Measurements from ENCODE around the gene CBX6.

CBX6 gene

DNA sequence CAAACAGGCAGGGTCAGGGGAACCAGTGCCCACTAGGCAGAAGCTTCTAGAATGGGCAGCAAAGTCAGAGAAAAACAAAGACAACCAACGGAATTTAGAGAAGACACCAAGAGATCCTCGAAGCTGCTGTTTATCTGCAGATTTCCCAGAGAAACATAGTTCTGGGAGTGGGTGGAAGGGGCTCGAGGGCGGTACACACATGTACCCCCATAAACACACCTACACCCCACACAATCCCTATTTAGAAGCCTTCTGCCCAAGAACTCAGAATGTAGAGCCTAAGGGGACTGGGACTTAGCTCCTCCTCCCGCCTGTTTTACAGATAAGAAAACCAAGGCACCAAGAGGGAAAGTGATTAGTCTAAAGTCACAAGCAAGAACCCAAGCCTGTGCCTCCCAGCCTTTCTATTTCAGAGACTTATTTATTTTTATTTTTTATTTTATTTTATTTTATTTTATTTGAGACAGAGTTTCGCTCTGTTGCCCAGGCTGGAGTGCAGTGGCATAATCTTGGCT lies 34.5 kb downstream of the CBX6 start:
- no peak for DNase-seq

DNA sequence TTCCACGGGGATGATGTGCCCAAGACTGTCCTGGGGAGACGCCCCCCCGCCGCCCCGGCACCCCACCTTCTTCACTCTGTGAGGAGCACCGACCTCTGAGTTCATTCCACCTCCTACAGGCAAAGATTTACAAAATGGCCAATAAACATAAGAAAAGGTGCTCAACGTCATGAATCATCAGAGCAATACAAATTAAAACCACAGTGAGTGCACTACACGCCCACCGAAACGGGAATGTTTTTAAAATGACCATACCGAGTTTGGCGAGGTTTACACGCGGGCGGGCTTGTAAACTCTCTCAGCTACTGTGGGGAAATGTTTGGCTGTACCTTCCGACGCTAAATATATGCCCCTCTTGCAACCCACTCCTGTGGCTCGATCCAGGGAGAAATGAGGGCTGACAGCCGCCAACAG lies 36.1 kb downstream of the CBX6 start:
- DNase-seq = no peak

DNA sequence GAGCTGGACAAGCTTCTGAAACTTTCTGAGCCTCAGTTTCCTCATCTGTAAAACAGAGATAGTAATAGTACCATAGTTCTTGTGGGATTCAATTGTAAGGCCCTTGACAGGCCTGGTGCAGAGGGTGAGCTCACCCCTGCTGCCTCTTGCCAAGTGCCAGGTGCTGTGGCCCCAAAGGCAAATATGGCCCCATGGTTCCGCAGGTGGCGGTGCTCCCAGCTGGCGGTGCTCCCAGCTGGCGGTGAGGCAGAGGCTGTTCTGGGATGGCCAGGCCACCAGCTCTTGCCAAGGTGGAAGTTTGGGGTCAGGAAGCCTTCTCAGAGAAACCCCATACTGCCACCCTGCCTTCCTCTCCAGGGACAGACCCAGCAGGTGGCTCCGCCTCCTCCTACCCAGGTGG lies 37.0 kb downstream of the CBX6 start:
- no peak for DNase-seq

DNA sequence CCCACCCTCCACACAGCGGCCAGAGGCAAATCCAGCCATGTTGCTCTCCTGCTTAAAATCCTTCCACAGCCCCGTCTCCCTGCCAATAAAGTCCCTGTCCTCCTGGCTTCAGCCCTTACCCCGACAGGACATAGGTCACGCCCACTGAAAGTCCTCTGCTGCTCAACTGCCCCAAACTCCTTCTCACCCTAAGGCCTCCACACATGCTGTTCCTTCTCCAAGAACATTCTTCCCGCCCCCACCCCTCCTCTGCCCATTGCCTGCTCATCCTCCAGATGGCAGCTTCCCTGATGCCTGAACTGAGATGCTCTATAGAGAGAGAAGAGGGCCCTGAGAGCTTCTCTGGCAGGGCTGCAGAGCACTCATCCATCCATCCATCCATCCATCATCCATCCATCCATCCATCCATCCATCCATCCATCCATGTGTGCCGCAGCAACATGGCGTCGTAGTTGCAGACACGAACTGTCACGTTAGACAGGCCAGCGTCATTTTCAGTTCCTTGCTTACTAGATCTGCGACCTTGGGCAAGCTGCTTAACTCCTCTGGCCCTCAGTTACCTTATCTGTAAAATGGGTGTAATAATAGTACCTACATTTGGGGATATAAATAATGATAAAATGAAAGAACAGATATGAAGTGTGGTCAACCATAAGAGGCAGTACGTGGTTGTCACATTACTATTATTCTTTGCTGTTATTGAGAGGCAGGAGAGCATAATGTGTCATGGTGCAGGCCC lies 37.6 kb downstream of the CBX6 start:
- DNase-seq = no peak

DNA sequence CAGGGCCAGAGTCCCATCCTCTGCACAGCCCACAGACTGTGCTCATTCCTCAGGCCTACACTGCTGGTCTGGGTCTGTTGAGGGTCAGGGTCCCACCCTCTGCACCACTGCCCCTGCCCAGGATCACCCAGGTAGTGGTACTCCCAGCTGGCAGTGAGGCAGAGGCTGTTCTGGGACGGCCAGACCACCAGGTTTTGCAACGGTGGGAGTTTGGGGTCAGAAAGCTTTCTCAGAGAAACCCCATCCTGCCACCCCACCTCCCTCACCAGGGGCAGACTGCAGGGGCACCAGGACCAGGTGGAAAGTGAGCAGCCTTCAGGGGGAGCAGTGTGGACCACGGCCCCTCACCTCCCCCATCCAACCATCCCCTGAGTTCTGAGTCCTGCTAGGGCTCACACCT lies 39.0 kb downstream of the CBX6 start:
- DNase-seq = no peak

DNA sequence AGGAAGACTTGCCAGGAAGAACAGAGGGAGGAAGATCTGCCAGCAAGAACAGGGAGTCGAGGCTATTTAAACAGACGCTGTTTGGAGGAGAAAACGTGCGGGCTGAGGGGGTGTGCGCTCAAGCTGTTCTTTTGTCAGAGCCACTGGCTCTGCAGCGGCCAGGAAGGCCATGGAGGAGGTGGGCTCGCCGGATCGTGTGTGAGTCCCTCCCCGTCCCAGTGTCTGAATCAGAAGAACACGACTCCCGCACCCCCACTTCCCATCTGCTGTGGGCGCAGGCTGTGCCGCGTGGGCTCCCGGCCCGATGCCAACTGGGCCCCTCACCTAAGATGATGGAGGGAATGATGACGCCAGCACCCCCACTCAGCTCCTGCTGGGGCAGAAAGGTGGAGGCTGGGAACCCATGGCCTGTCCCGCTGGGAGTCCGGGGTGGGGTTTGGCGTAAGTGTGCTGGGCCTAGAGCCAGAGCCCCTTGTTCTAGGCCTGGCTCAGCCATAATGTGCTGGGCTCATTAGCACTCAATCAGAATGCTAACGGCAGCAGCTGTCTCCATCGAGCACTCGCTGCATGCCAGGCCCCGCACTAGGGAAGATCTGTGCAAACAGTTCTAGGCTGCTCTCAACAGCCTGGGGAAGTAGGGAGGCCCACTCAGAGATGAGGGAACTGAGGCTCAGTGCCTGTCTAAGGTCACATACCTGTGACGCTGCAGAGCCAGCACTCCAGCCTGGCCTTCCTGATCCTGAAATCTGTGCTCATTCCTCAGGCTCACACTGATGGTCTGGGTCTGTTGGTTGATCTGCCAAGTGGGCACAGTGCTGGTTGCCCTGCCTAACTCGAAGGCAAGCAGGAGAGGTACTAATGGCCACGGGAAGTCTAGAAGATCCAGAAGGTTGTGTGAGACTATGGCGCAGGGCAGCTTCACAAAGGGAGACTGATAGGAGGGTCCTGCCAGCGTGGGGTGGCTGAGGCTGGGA lies 39.7 kb downstream of the CBX6 start:
- no peak for DNase-seq

DNA sequence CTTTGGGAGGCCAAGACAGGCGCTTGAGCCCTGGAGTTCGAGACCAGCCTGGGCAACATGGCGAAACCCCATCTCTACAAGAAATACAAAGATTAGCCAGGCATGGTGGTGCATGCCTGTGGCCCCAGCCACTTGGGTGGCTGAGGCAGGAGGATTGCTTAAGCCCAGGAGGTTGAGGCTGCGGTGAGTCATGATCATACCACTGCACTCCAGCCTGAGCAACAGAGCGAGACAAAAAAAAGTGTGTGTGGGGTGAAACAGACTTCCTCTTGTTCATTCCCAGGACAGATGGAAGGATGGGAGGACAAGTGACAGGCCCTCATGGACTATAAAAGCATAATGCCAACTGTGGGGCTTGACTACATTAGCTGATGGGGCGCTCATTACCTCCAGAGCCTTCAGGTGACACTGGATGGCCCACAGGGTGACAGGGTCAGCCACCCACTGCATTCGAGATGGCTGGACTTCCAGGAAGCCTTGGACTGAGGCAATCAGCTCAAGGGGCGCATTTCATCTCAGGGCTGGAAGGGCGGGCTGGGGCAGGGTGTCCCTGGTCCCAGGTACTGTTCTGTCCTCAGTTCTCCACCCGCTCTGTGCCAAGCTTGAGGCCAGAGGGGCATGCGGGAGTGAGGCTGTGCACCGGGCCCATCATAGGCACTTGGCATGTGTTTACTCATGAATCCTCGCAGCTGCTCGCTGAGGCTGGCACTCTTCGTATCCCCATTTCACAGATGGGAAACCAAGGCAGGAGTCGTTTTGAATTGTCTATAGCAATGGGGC lies 40.7 kb downstream of the CBX6 start:
- DNase-seq = no peak

DNA sequence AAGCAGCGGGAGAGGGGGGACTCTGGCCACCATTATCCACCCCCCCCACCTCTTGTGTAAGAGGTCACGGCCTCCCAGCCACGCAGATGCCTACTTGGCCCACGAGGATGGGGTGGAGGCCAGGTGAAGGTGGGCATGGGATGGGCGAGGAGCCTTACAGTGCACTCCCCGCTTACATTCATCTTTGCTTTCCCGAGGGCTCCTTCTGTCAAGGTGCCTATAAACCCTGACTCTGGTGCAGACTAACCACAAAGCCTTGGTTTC lies 41.2 kb downstream of the CBX6 start:
- no peak for DNase-seq

DNA sequence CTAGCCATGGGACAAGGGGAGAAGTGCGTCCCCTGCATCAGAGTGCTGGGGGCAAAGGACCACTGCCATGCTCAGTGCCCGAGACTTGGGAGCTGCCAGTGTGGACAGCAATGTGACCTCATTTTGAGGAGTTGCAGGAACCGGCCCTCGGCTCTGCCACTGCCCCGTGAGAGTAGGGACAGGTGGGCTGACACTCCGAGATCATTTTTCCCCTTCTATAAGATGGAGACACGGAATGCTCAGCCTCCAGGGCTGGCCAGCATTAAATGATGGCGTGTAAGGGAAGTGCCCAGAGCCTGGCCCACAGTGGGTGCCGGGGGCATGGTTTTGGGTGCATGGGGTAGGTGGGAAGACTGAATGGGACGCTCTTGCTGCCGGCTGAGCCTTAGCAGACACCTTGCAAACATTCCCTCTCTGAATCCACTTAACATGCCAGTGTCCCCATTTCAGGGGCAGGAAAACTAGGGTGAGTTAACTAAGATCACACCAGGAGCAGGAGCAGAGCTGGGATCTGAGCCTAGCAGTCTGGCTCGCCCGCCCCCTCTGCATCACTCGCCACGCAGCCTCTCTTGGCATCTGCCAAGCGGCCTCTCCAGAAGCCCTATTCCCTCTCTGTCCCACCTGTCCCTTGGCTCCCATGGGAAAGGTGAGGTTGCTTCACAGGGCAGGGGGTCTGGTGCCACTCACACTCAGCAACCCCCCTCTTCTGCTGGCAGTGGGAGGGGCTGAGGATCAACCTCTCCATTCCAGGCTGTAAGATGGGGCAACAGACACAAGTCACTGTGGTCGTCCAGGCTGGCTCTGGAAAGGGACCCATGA lies 41.8 kb downstream of the CBX6 start:
- no peak for DNase-seq

DNA sequence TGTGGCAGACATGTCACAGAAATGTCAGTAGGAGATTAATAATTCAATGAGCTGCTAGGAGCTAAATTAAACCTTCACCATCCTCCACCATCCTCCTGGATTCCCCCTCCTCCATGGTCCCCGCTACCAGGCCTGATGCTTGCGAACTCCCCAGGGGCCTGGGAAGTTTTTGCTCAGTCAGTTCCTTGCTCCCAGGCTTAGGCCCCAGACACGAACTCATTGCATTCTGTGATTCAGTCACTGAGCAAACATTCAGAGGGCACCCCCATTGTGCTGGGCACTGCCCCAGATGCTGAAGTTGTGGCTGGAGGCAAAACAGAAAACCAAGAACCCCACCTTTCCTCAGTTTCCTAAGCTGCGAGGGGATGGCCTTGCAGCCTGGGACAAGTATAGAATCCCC lies 42.5 kb downstream of the CBX6 start:
- DNase-seq = no peak

DNA sequence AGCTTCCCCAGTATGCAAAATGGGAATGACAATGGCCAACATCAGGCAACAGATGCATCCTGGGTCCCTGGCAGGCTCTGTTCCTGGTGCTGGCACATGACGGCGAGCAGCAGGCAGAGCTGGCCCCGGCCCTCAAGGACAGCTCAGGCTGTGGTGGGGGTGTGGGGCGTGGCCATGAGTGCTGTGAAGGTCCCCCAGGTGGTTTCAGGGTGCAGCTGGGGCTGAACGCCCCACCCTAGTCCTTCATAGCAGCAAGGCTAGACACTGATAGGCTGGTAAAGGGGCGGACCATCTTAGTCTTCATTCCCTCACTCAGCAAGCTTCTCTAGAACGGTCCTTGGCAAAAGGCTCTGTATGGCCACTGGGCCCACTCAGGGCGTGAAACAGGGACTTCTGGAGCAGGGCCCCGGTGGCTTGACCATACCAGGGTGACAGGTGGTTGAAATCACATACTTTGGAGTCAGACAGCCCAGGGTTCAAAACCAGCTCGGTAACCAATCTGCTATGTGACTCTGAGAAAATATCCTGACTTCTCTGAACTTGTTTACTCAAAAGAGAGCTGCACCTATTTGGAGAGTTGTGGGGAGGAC lies 43.3 kb downstream of the CBX6 start:
- DNase-seq = no peak

DNA sequence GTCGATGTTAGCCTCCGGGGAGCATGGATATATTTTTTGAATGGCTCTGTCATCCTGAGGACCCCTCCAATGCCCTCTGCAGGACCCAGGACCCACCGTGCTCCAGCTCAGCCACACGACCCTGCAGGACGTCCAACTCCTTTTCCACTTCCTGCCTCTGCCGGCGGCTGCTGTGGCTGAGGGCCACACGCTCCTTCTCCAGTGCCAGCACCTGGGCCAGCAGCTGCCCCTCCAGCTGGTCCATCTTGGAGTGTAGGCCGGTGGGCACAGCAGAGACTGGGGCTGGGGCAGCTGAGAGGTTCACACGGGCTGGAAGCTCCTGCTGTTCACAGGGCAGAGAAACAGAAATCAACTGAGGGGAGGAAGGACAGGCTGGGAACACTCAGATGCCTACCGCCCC lies 43.8 kb downstream of the CBX6 start:
- DNase-seq = no peak

DNA sequence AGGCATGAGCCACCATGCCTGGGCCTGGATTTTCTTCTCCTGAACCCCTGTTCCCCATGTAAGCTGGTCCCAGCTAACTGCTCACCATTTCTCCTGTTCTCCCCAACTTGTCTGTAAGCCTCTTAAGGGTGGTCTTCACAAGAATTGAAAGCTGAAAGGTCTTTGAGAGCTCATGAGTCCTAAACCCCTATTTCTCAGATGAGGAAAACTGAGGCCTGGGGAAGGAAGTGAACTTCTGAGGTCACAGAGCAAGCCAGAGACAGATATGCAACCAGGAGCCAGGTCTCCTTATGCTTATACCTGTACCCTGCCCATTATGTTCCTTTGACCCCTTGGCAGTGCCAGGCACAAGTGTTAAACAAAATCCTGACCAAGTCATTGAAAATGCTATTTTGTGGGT lies 44.5 kb downstream of the CBX6 start:
- DNase-seq = no peak

DNA sequence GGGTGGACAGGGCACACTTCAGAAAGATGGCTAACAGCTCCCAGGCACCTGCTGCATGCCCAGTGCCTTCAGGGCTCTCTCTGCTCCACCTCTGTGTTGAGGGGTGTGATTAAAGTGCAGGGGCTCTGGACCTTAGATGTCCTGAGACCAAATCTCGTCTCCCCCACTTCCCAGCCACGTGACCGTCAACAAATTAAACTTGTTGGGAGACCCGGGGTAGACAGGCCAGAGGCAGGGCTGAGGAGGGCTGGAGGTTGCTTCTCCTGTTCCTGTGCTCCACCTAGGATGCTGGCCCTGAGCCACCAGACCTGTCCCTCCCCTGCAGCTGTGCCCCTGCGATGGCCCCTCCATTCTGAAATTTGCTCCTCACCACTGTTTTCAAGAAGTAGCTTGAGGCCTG lies 45.2 kb downstream of the CBX6 start:
- no peak for DNase-seq

DNA sequence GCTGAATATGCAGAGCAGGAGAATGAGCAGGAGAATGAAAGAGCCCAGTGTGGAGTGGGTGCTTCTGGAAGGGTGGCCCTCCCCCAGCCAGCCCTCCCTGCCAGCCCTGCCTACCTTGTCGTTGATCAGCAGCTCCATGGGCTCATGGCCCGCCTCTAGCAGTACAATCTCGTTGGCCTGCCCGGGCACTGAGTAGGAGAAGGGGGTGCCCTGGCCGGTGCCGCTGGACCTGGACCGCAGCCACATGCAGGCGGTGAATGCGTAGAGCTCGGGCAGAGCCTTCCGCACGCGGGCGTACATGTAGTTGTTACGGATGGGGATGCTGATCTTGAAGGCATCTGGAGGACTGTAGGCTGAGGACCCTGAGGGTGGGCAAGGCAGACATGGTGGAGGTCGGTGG lies 45.6 kb downstream of the CBX6 start:
- DNase-seq = no peak

DNA sequence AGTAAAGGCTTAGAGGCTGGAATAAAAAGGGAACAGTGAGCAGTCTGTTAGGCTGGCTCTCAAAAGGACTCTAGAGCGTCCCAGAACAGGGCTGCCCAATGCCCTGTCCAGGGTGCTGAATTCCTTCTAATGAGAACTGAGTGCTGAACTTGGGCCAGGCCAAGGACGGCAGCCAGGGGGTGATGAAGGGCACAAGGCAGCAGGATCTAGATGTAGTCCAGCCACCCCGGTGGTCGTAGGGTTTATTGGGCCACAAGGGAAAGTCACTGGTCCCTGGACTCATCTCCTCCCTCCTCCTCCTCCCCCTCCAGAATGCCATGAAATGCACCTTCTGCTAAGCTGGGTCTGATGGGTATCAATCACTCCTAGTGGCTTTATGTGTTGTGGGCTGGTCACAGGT lies 47.4 kb downstream of the CBX6 start:
- DNase-seq = peak; percentile 28

DNA sequence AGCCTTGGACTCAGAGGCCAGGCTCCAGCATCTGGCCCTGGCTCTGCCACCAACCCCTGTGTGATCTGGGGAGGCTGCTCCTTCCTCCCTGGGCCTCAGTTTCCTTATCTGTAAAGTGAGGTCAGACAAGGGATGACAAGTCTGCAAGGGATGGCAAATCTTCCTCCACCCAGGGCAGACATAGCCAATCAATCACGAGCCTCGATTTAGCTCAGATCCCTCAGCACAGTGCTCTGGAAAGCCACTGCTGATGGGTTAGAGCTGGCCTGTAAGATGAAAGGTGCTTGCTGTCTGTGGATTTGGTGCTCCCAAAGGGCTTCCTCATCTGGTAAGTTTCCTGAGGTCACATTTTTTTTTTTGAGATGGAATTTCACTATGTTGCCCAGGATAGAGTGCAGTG lies 48.4 kb downstream of the CBX6 start:
- no peak for DNase-seq

DNA sequence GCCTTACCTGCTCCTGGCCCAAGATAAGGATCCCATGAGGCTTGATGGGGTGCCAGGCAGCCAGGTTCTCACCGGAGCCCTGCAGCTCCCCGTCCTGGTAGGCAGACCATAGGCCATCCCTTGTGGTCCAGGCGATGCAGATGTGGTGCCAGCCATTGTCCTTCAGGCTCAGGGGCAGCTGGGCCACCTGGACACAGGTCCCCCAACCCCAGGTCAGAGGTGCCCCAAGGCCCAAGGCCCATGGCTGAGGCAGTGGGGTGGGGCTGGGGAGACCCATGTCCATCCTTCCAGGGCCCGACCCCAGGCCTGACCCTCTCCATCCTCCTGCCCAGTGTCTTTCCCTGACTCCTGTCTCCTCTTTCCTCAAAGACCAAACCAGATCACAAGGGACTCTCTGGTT lies 48.9 kb downstream of the CBX6 start:
- no peak for DNase-seq

DNA sequence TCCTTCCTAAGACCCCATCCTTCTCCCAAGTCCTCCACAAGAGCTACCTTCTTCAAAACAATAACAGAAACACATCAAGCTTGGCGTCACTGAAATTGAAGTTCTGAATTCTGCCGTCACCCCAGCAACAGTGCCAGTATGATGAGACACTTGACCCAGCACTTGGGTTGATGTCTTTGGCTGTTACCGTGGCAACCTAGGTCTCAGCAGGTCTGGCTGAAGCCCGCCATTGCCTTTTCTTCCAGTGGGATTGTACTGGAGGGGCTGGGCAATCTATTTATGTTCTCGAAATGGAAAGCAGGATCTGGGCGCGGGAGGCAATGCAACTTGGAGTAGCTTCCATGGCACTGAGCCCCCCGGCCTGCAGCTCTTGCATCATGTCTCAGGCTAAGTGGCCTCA lies 52.0 kb downstream of the CBX6 start:
- DNase-seq = no peak

DNA sequence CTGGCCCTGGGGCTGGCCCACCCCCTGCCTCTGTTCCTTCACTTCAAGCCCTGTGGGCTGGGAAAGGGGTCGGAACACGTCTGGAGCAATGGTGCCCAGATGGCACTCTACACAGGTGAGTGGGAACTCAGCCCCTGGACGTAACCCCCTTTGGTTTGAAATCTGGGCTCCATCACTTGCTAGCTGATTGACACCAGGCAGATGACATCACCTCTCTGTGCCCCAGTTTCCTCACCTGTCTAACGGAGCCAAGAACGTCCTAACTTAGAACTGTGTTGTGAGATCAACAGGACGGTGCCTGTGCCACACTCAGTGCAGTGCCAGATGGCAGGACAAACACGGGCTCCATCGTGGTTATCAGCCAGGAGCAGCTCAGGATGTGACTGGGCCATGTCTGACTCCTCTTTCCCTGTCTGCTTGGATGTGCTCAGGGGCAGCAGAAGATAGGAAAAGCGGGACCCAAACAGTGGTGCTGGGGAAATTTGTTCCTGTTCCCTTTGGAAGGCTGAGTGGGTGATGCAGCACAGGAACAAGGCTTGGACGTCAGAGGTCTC lies 52.6 kb downstream of the CBX6 start:
- DNase-seq = no peak

DNA sequence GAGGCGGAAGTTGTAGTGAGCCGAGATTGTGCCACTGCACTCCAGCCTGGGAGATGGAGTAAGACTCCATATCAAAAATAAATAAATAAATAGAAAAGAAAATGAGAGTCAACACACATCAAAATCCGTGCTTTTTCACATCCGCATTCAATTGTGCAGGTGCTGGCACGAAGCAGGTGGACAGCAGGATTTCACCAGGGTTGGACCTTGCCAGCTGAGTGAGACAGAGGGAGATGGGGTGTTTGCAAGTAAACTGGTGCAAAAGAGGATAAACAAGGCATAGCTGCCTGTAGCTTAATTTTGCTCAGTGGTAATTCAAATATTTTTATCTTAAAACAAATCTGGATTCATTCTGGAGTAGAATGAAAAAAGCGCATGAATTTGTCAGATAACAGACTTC lies 54.8 kb downstream of the CBX6 start:
- DNase-seq = no peak

DNA sequence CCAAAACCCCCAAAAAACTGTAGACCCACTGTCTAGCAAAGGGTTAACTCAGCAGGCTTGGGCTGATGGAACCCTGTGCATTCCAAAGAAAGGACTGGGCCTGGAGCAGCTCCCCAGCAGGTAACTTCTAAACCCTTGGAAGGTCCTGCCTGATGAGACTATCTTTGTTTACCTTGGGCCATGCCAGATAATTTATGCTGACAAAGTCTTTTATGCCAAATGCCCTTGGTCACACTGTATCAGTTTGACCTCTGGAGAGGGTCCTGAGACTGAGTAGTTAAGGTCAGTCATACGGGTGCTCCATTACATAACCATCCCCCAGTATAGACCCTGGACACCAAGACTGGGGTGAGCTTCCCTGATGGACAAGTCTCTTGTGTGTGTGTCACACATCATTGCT lies 56.2 kb downstream of the CBX6 start:
- no peak for DNase-seq
